Measurements from ENCODE around the gene GTF2IRD1.
"Not testable (repeated sequence)": the region's sequence is repeated elsewhere in the genome, so short reads cannot be mapped to it uniquely, and the experiment has no call there.

The GTF2IRD1 gene

GRCh38 chr7:74453322-74454011 lies at the start of gene GTF2IRD1:
GTF2IRD1 (plus strand) TSS chr7:74453906; CDS start chr7:74508081, 54,175 bp downstream.
- H3K79me2 ChIP-seq (ENCODE audit: control insufficient read depth, insufficient read depth, low read length, unreplicated experiment) = peaks cover 44% of the 10 kb centered on the region
- peak within 1 kb of the TSS; percentile 76 for H2AFZ ChIP-seq (ENCODE audit: low read length, unreplicated experiment)
- peak within 1 kb of the TSS; percentile 81 for H3K4me3 ChIP-seq (ENCODE audit: low read depth, low read length)
- H3K27me3 ChIP-seq (ENCODE audit: insufficient read depth, low read length) = no peaks in the 10 kb centered on the region
- H3K4me1 ChIP-seq (ENCODE audit: control insufficient read depth, insufficient read depth, low read length, unreplicated experiment) = peaks cover 16% of the 10 kb centered on the region
- peak within 1 kb of the TSS; percentile 42; the same call in 1 of the 2 replicates for H3K27ac ChIP-seq (ENCODE audit: low read depth, low read length)
- H3K36me3 ChIP-seq (ENCODE audit: insufficient read depth, low read length) = no peaks in the 10 kb centered on the region

- no peak overlapping the region for H3K4me3 ChIP-seq (ENCODE audit: low read depth, low read length)
- H3K36me3 ChIP-seq (ENCODE audit: insufficient read depth, low read length) = peaks cover 8% of the 10 kb centered on the region; the same call in 1 of the 2 replicates
- no peak overlapping the region for H2AFZ ChIP-seq (ENCODE audit: low read length, unreplicated experiment)
- no peak overlapping the region for H3K27ac ChIP-seq (ENCODE audit: low read depth, low read length)
- no peaks in the 10 kb centered on the region for H3K27me3 ChIP-seq (ENCODE audit: insufficient read depth, low read length)
- H3K4me1 ChIP-seq (ENCODE audit: control insufficient read depth, insufficient read depth, low read length, unreplicated experiment) = no peaks in the 10 kb centered on the region
- no peaks in the 10 kb centered on the region for H3K79me2 ChIP-seq (ENCODE audit: control insufficient read depth, insufficient read depth, low read length, unreplicated experiment)
These were observed 49.4 kb upstream of the GTF2IRD1 start for GRCh38 chr7:74404388-74404700.

- Histone ChIP-seq H2AFZ (ENCODE audit: low read length, unreplicated experiment) (no peak overlapping the region), H3K27ac (ENCODE audit: low read depth, low read length) (no peak overlapping the region), H3K4me3 (ENCODE audit: low read depth, low read length) (no peak overlapping the region), H3K27me3 (ENCODE audit: insufficient read depth, low read length) (no peaks in the 10 kb centered on the region), H3K4me1 (ENCODE audit: control insufficient read depth, insufficient read depth, low read length, unreplicated experiment) (no peaks in the 10 kb centered on the region), H3K36me3 (ENCODE audit: insufficient read depth, low read length) (peaks cover 8% of the 10 kb centered on the region; the same call in 1 of the 2 replicates), H3K79me2 (ENCODE audit: control insufficient read depth, insufficient read depth, low read length, unreplicated experiment) (no peaks in the 10 kb centered on the region)
These were observed 49.0 kb upstream of the GTF2IRD1 start for GRCh38 chr7:74404741-74405140.

- no peaks in the 10 kb centered on the region for H3K79me2 ChIP-seq (ENCODE audit: control insufficient read depth, insufficient read depth, low read length, unreplicated experiment)
- H3K36me3 ChIP-seq (ENCODE audit: insufficient read depth, low read length) = peaks cover 8% of the 10 kb centered on the region; the same call in 1 of the 2 replicates
- H3K27ac ChIP-seq (ENCODE audit: low read depth, low read length) = no peak overlapping the region
- H3K27me3 ChIP-seq (ENCODE audit: insufficient read depth, low read length) = no peaks in the 10 kb centered on the region
- no peaks in the 10 kb centered on the region for H3K4me1 ChIP-seq (ENCODE audit: control insufficient read depth, insufficient read depth, low read length, unreplicated experiment)
- H3K4me3 ChIP-seq (ENCODE audit: low read depth, low read length) = no peak overlapping the region
- H2AFZ ChIP-seq (ENCODE audit: low read length, unreplicated experiment) = no peak overlapping the region
These were observed 48.4 kb upstream of the GTF2IRD1 start for GRCh38 chr7:74405191-74405898.

GRCh38 chr7:74405899-74406512 lies 47.7 kb upstream of the GTF2IRD1 start:
- peaks cover 8% of the 10 kb centered on the region; the same call in 1 of the 2 replicates for H3K36me3 ChIP-seq (ENCODE audit: insufficient read depth, low read length)
- H3K27me3 ChIP-seq (ENCODE audit: insufficient read depth, low read length) = no peaks in the 10 kb centered on the region
- no peak overlapping the region for H2AFZ ChIP-seq (ENCODE audit: low read length, unreplicated experiment)
- H3K27ac ChIP-seq (ENCODE audit: low read depth, low read length) = no peak overlapping the region
- H3K79me2 ChIP-seq (ENCODE audit: control insufficient read depth, insufficient read depth, low read length, unreplicated experiment) = no peaks in the 10 kb centered on the region
- no peaks in the 10 kb centered on the region for H3K4me1 ChIP-seq (ENCODE audit: control insufficient read depth, insufficient read depth, low read length, unreplicated experiment)
- H3K4me3 ChIP-seq (ENCODE audit: low read depth, low read length) = no peak overlapping the region

- Histone ChIP-seq H3K36me3 (ENCODE audit: insufficient read depth, low read length) (peaks cover 8% of the 10 kb centered on the region; the same call in 1 of the 2 replicates), H3K4me3 (ENCODE audit: low read depth, low read length) (no peak overlapping the region), H2AFZ (ENCODE audit: low read length, unreplicated experiment) (no peak overlapping the region), H3K27ac (ENCODE audit: low read depth, low read length) (no peak overlapping the region), H3K79me2 (ENCODE audit: control insufficient read depth, insufficient read depth, low read length, unreplicated experiment) (no peaks in the 10 kb centered on the region), H3K4me1 (ENCODE audit: control insufficient read depth, insufficient read depth, low read length, unreplicated experiment) (no peaks in the 10 kb centered on the region), H3K27me3 (ENCODE audit: insufficient read depth, low read length) (no peaks in the 10 kb centered on the region)
These were observed 45.7 kb upstream of the GTF2IRD1 start for GRCh38 chr7:74407958-74408357.

- H3K27ac ChIP-seq (ENCODE audit: low read depth, low read length) = no peak overlapping the region
- H2AFZ ChIP-seq (ENCODE audit: low read length, unreplicated experiment) = no peak overlapping the region
- H3K36me3 ChIP-seq (ENCODE audit: insufficient read depth, low read length) = peaks cover under 1% of the 10 kb centered on the region; the same call in 1 of the 2 replicates
- no peaks in the 10 kb centered on the region for H3K27me3 ChIP-seq (ENCODE audit: insufficient read depth, low read length)
- H3K4me1 ChIP-seq (ENCODE audit: control insufficient read depth, insufficient read depth, low read length, unreplicated experiment) = no peaks in the 10 kb centered on the region
- H3K4me3 ChIP-seq (ENCODE audit: low read depth, low read length) = no peak overlapping the region
- no peaks in the 10 kb centered on the region for H3K79me2 ChIP-seq (ENCODE audit: control insufficient read depth, insufficient read depth, low read length, unreplicated experiment)
These were observed 44.1 kb upstream of the GTF2IRD1 start for GRCh38 chr7:74409571-74409970.

GRCh38 chr7:74410772-74411171 lies 42.9 kb upstream of the GTF2IRD1 start:
- Histone ChIP-seq H3K36me3 (ENCODE audit: insufficient read depth, low read length) (no peaks in the 10 kb centered on the region), H3K4me1 (ENCODE audit: control insufficient read depth, insufficient read depth, low read length, unreplicated experiment) (no peaks in the 10 kb centered on the region), H2AFZ (ENCODE audit: low read length, unreplicated experiment) (no peak overlapping the region), H3K4me3 (ENCODE audit: low read depth, low read length) (no peak overlapping the region), H3K79me2 (ENCODE audit: control insufficient read depth, insufficient read depth, low read length, unreplicated experiment) (no peaks in the 10 kb centered on the region), H3K27me3 (ENCODE audit: insufficient read depth, low read length) (no peaks in the 10 kb centered on the region), H3K27ac (ENCODE audit: low read depth, low read length) (no peak overlapping the region)

- not testable (repeated sequence) for H3K36me3 ChIP-seq (ENCODE audit: insufficient read depth, low read length); H3K79me2 ChIP-seq (ENCODE audit: control insufficient read depth, insufficient read depth, low read length, unreplicated experiment); H3K4me3 ChIP-seq (ENCODE audit: low read depth, low read length); H3K27ac ChIP-seq (ENCODE audit: low read depth, low read length); H2AFZ ChIP-seq (ENCODE audit: low read length, unreplicated experiment); H3K27me3 ChIP-seq (ENCODE audit: insufficient read depth, low read length); H3K4me1 ChIP-seq (ENCODE audit: control insufficient read depth, insufficient read depth, low read length, unreplicated experiment)
These were observed 42.1 kb upstream of the GTF2IRD1 start for GRCh38 chr7:74411571-74411970.

- Histone ChIP-seq H3K79me2 (ENCODE audit: control insufficient read depth, insufficient read depth, low read length, unreplicated experiment) (no peaks in the 10 kb centered on the region), H3K36me3 (ENCODE audit: insufficient read depth, low read length) (no peaks in the 10 kb centered on the region), H3K27ac (ENCODE audit: low read depth, low read length) (no peak overlapping the region), H2AFZ (ENCODE audit: low read length, unreplicated experiment) (no peak overlapping the region), H3K4me1 (ENCODE audit: control insufficient read depth, insufficient read depth, low read length, unreplicated experiment) (no peaks in the 10 kb centered on the region), H3K27me3 (ENCODE audit: insufficient read depth, low read length) (no peaks in the 10 kb centered on the region), H3K4me3 (ENCODE audit: low read depth, low read length) (no peak overlapping the region)
These were observed 41.6 kb upstream of the GTF2IRD1 start for GRCh38 chr7:74412056-74412455.

Measured in ACC112 (cell line).